Lower leg skin (tissue), 3 donors: ENCODE data around the gene C1orf50.

Experiments used
- CTCF ChIP-seq, 3 donors: fragments of 450-650 bp; IDR thresholded peaks; one replicate each; pipeline ENCODE4 v1.5.1; 2016; ENCODE audit warnings: antibody characterized with exemption in 3 of 3, mild to moderate bottlenecking in 3 of 3, moderate library complexity in 2 of 3
- POLR2A ChIP-seq, 2 donors: fragments of 450-650 bp; IDR thresholded peaks; one replicate each; pipeline ENCODE4 v1.6.1; 2016 to 2017; ENCODE audit warnings: antibody characterized with exemption in 2 of 2, mild to moderate bottlenecking in 1 of 2, moderate library complexity in 1 of 2

- no peak for TF ChIP-seq CTCF (IDR thresholded peaks at IDR 0.05)
- TF ChIP-seq POLR2A (IDR thresholded peaks at IDR 0.05): no peak
Observed at GRCh38 chr1:42750041-42750440, 17.0 kb upstream of the C1orf50 start.
